Ishikawa (cell line): ENCODE results near the gene SOS2.

Experiments
- CEBPB ChIP-seq: IDR thresholded peaks from 2 replicates; pipeline ENCODE4 v1.6.1; 2012
- CREB1 ChIP-seq: IDR thresholded peaks from 2 replicates; pipeline ENCODE4 v1.6.1; 2012; ENCODE audit warnings: low read depth
- EGR1 ChIP-seq: IDR thresholded peaks from 2 replicates; pipeline ENCODE4 v1.6.1; 2012
- EP300 ChIP-seq: IDR thresholded peaks from 2 replicates; pipeline ENCODE4 v1.6.1; 2012; ENCODE audit warnings: borderline replicate concordance
- FOXM1 ChIP-seq: IDR thresholded peaks from 2 replicates; pipeline ENCODE4 v1.6.1; 2012; ENCODE audit warnings: low read depth, borderline replicate concordance
- NFIC ChIP-seq: IDR thresholded peaks from 2 replicates; pipeline ENCODE4 v1.6.1; 2012
- RAD21 ChIP-seq: IDR thresholded peaks from 2 replicates; pipeline ENCODE4 v1.6.1; 2012; ENCODE audit warnings: low read depth
- TAF1 ChIP-seq: IDR thresholded peaks from 2 replicates; pipeline ENCODE4 v1.6.1; 2012; ENCODE audit warnings: low read depth, mild to moderate bottlenecking
- TCF12 ChIP-seq: IDR thresholded peaks from 2 replicates; pipeline ENCODE4 v1.6.1; 2012; ENCODE audit warnings: low read depth
- TEAD4 ChIP-seq: IDR thresholded peaks from 2 replicates; pipeline ENCODE4 v1.6.1; 2012
- YY1 ChIP-seq: IDR thresholded peaks from 2 replicates; pipeline ENCODE4 v1.6.1; 2012; ENCODE audit warnings: low read depth
- ZBTB7A ChIP-seq: IDR thresholded peaks from 2 replicates; pipeline ENCODE4 v1.6.1; 2012; ENCODE audit warnings: low read depth
- TF ChIP-seq, protein P1 (sequence below): IDR thresholded peaks from 2 replicates; pipeline ENCODE4 v1.6.1; 2012; ENCODE audit warnings: low read depth, mild to moderate bottlenecking
- TF ChIP-seq, protein P2 (sequence below): IDR thresholded peaks from 2 replicates; pipeline ENCODE4 v1.6.1; 2012
- TF ChIP-seq, protein P3 (sequence below): IDR thresholded peaks from 2 replicates; pipeline ENCODE4 v1.6.1; 2012

Gene SOS2

DNA sequence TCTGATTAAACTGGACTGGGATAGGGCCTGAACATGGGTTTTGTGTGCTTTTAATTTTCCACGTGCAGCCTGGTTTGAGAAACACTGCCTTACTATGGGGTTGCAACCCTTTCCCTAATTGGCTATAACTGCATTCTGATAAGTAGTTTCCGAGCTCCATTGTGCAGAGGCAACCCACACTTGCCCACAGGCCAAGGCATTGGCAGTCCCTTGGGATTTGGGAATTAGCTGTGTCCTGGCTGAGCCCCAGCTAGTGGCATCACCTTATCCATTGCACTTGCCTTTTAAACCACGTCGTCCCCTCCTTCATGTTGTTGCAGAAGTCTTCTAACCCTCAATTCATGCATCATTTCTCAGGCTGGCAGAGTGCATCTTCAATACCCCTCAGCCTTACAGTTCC lies 125.2 kb downstream of the SOS2 start:
- TF ChIP-seq, protein P1, sequence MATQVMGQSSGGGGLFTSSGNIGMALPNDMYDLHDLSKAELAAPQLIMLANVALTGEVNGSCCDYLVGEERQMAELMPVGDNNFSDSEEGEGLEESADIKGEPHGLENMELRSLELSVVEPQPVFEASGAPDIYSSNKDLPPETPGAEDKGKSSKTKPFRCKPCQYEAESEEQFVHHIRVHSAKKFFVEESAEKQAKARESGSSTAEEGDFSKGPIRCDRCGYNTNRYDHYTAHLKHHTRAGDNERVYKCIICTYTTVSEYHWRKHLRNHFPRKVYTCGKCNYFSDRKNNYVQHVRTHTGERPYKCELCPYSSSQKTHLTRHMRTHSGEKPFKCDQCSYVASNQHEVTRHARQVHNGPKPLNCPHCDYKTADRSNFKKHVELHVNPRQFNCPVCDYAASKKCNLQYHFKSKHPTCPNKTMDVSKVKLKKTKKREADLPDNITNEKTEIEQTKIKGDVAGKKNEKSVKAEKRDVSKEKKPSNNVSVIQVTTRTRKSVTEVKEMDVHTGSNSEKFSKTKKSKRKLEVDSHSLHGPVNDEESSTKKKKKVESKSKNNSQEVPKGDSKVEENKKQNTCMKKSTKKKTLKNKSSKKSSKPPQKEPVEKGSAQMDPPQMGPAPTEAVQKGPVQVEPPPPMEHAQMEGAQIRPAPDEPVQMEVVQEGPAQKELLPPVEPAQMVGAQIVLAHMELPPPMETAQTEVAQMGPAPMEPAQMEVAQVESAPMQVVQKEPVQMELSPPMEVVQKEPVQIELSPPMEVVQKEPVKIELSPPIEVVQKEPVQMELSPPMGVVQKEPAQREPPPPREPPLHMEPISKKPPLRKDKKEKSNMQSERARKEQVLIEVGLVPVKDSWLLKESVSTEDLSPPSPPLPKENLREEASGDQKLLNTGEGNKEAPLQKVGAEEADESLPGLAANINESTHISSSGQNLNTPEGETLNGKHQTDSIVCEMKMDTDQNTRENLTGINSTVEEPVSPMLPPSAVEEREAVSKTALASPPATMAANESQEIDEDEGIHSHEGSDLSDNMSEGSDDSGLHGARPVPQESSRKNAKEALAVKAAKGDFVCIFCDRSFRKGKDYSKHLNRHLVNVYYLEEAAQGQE: no peak
- TF ChIP-seq TEAD4 (no peak), FOXM1 (no peak), EGR1 (no peak), RAD21 (no peak)

DNA sequence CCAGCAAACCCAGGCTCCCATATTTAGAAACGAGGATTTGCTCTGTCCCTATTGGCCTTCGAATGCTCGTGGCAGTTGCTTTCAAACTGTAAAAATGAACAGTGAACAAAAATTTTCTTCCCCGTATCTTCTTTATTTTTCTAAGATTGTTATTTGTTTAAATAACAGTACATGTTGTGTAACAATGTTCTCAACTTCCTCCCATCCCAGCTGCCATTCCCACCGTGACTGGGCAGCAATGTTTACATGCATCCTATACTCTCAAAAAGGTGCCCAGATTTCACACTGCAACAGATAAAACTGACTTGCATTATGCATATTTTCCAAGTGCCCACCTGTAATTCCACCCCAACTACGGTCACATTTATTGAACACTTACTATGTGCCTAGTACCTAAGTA lies 127.8 kb downstream of the SOS2 start:
- no peak for TF ChIP-seq EP300
- TF ChIP-seq, protein P2, sequence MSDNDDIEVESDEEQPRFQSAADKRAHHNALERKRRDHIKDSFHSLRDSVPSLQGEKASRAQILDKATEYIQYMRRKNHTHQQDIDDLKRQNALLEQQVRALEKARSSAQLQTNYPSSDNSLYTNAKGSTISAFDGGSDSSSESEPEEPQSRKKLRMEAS: no peak
- TF ChIP-seq TAF1: no peak
- TF ChIP-seq FOXM1: no peak
- TF ChIP-seq, protein P3, sequence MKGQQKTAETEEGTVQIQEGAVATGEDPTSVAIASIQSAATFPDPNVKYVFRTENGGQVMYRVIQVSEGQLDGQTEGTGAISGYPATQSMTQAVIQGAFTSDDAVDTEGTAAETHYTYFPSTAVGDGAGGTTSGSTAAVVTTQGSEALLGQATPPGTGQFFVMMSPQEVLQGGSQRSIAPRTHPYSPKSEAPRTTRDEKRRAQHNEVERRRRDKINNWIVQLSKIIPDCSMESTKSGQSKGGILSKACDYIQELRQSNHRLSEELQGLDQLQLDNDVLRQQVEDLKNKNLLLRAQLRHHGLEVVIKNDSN: no peak
- no peak for TF ChIP-seq RAD21
- TF ChIP-seq, protein P1: no peak

DNA sequence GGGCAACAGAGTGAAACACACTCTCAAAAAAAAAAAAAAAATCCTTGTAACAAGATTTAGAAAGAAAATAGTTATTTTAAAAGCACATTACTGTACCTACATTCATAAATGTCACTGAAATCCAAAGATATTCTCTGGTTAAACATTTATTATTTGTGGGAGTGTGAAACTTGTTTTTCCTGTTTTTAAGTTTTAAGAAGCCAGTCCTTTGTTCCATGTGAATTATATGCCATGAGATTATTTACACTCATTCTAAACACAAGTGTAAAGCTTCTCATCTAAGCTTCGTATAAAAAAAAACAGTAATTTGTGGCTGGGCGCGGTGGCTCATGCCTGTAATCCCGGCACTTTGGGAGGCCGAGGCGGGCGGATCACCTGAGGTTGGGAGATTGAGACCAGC lies 130.0 kb downstream of the SOS2 start:
- no peak for TF ChIP-seq CREB1
- TF ChIP-seq TAF1: no peak
- TF ChIP-seq, protein P2: no peak
- TF ChIP-seq ZBTB7A: no peak
- TF ChIP-seq TEAD4: no peak
- TF ChIP-seq EP300: no peak

DNA sequence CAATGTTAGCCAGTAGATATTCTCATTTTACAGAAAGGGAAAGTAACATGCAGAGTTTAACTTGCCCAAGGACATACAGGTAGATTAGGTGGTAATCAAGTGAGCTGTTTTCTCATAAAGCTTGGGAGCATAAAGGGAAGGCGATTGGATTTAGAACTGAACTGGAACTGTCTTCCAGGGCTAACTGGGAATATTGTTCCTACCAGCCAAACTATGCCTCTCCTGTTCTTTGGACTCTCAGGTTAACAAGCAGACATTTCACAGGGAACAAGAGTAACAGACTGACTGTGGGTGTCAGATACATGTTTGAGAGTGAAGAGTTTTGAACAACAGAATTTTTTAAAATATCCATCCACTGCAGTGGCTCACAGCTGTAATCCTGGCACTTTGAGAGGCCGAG lies 130.6 kb downstream of the SOS2 start:
- TF ChIP-seq CREB1 (no peak), ZBTB7A (no peak), TCF12 (no peak), NFIC (no peak), EP300 (no peak), TAF1 (no peak), CEBPB (no peak), FOXM1 (no peak)
- TF ChIP-seq, protein P3: no peak
- TF ChIP-seq, protein P1: no peak
- TF ChIP-seq, protein P2: no peak

DNA sequence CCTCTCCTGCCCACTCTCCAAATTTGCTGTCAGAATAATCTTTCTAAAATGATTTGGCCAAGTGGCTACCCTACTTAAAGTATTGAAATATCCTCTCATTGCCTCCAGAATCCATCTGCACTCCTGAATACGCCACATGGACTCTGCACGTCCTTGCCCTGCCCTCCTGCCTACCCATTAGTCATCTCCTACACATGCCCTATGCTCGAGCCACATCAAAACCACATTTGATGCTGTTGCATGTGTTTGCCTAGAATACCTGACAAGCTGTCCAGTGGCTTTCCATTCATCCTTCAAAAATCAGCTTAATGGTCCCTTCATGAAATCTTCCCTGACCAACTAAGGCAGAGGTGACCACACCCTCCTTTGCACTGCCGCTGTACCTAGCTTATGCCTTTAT lies 132.0 kb downstream of the SOS2 start:
- no peak for TF ChIP-seq TAF1
- no peak for TF ChIP-seq FOXM1
- no peak for TF ChIP-seq EP300
- TF ChIP-seq CEBPB: no peak
- TF ChIP-seq, protein P1: no peak
- no peak for TF ChIP-seq TCF12
- no peak for TF ChIP-seq YY1
- TF ChIP-seq RAD21: no peak
- TF ChIP-seq, protein P3: no peak
- TF ChIP-seq ZBTB7A: no peak
- TF ChIP-seq NFIC: no peak
- no peak for TF ChIP-seq CREB1
- no peak for TF ChIP-seq EGR1
- no peak for TF ChIP-seq TEAD4
- TF ChIP-seq, protein P2: no peak
